Putamen (tissue), 1 donor: ENCODE data around the gene JAKMIP1.

Experiments used
- DNase-seq: peaks from one replicate; pipeline ENCODE4 v3.0.0-alpha.2; 2016; ENCODE audit warnings: low spot score

The JAKMIP1 gene

DNA sequence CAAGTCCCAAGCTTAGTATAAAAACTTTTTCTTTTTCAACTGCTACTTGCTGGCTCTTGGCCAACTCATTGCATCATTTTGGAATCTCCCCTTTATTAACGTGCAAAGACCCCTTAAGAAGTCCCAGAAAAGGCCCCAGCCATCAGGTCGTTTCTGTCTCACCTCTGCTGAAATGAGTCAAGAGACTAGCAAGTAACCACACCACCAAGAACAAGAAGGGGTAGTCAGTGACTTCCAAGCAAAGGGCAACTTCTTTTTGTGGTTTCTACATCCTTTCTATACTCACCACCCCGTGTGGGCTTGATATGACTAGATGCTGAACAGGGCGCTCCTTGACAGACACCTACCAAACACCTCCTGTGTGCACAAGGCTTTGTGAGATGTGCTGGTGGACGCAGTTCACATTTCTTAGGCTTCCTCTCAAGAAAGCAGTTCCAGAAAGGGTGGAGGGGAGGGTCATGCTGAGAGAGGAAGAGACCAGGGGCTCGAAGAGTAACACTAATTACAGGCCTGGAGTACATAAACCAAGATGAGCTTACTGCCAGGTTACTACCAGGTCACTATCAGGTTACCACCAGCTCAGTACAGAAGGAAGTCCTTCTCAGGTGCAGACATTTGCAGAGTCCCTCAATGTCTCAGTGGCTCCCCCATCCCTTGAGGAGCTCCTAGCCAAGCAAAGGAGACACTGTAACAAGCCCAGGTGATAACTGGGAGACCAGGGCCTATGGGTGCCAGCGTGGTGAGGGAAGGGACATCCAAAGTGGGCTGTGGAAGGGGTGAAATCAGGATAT, 19.3 kb downstream of the JAKMIP1 start:
- DNase-seq = no peak

DNA sequence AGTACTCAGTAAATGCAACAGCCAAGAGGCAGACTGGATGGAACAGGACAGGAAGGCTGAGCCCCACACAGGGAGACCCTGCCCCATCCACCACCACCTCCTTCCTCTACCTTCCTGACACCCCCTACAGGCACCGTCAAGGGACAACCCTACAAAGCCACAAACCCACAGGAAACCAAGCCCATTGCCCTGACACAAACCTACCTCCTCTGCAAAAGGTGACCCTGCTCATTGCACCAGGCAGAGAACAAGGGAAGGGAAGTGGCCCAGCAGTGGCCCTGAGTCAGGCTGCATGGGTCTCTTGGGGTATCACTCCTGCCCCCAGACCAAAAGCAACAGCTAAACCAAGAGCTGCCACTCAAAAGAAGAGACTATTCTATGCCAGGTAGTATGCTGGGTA, 21.0 kb downstream of the JAKMIP1 start:
- DNase-seq = no peak

DNA sequence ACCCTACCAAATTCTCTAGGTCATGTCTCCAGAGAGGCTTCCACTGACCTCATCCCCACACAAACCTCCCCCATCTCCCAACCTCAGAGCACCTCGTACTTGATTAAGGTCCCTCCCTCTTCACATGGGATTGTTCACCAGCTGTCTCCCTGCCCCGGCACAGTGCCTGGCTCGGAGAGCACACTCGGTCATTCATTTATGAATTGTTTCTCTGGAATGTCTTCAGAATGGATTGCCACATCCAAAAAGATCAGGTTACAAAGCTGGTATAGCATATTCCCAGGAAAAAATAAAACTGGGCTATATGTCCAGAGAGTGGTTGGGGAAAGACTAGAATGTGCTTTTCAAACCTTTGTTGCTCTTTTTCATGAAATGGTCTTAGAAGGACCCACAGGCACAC, 21.6 kb downstream of the JAKMIP1 start:
- no peak for DNase-seq

DNA sequence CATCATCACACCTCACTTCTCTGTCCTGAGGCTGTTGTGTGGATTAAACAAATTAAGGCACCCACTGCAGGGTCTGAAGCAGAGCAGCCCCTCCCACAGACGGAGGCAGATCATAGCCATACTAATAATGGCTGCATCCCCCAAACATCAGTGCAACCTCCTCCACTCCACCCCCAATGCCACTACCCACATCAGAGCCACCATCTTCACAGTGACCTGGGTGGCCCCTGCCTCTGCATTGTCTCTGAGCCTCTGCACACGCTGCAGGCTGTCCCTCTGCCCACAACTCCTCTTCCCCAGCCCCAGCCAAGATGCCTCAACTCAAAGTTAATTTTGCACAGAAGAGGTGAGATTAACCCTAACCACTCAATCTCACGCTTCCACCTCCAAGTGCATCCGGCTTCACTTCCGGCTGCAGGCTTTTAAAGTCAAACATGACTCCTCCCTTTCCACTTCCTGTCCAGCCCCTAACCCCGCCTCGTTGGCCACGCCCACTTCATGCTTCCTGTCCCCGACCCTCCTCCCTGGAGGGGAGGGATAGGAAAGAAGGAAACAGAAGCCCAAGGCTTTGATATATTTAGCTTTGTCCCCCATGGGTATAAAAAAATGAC, 22.7 kb downstream of the JAKMIP1 start:
- DNase-seq = no peak

DNA sequence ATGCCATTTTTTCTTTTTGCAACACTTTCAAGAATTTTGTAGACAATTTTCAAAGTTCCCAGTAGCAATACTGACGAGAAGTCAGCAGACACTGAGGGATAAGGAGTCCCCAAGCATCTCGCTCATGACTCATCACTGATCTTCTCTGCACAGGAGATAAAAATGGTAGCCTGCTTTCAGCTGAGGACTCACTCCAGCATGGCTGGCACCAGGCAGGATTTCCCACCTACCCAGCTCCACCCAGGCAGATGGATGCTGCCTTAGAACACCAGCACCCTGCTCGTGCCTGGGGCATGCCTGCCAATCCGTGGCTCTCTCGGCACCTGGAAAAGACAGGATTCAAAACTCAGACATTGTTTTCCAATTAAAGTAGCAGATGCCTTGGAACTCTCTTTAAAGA, 24.9 kb downstream of the JAKMIP1 start:
- peak; percentile 60 for DNase-seq

DNA sequence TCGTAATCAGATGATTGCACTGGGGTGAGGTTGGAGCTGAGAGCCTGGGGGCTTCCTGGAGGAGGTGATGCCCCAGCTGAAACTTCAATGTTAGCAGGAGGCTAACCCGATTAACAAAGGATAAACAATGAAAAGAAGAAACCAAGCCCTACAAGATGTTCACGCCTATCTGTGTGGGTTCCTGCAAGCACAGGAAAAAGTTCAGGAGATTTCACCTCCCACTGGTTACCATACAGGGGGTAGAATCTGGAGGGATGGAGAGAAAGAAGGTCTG, 27.5 kb downstream of the JAKMIP1 start:
- no peak for DNase-seq

DNA sequence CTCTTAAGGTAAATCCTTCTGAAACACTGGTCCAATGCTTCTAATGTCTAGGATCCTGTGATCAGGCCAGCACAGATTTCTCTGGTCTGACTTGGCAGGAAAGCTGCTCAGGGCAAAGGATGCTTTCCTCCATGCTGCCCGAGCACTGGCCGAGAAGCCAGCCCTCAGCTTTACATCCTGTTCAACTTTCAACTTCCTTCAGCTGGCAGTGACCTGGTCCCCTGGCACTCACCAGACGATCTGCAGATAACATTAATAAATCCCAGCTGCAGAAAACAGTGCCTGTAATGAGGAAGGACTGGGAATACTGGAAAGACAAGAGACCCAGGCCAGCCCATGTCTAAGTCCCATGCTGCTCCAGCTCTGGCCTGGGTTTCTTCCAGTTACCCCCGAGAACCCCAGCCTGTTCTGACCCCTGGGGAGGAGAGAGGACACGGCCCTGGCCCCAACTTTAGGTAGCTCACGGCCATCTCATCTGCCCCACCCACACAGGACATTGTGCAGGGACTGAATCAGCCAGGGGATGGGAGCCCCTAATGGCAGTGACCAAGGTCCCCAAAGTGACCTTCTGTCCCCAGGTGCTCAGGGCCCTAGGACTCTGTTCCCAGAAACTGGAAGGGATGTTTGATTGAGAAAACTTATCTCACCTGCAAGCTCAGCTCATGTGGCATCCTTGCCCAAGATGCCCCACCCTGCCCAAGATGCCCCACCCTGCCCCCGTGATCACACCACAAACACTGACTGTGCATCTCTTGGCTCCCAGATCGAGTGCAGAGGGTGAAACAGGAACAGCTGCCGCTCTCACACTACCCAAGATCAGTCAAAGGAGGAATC, 28.0 kb downstream of the JAKMIP1 start:
- no peak for DNase-seq

DNA sequence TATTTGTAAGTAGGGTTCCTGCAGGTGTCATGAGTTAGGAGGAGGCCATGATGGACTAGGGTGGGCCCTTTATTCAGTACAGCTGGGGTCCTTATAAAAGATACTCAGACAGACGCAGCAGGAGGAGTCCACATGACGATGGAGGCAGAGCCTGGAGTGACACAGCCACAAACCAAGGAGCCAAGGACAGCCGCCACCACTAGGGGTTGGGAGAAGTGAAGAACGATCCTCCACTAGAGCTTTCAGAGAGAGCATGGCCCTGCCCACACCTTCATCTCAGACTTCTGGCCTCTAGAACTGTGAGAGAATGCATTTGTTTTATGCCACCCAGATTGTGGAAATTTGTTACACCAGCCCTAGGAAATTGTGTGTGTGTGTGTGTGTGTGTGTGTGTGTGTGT, 31.1 kb downstream of the JAKMIP1 start:
- no peak for DNase-seq

DNA sequence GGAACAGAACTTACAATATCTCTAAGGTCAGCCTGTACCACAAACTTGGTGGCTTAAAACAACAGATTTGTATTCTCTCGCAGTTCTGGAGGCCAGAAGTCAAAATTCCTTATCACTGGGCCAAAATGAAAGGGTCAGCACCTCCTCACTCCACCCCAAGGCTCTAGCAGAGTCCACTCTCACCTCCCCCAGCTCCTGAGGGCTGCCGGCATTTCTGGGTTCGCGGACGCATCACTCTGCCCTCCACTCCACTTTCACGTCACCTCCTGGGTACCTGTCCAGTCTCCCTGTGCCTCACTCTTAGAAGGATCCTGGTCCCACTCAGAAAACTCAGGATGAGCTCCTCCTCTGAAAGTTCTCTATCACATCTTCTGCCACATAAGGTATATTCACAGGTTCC, 34.6 kb downstream of the JAKMIP1 start:
- DNase-seq = no peak

DNA sequence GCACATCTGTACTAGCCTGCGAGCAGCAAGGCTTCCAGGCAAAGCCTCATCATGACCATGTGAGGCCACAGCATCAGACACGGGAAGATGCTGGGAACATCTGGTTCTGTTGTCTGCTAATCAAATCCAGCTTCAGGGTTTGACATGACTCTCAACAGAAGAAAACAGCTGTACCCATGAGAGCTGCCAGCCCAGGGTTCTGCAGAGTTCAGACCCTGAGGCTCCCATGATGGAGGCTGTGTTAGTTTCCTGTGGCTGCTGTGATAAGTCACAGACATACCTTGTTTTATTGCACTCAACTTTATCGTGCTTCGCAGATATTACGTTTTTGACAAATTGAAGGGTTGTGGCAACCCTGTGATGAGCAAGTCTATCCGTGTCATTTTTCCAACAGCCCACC, 37.5 kb downstream of the JAKMIP1 start:
- no peak for DNase-seq

DNA sequence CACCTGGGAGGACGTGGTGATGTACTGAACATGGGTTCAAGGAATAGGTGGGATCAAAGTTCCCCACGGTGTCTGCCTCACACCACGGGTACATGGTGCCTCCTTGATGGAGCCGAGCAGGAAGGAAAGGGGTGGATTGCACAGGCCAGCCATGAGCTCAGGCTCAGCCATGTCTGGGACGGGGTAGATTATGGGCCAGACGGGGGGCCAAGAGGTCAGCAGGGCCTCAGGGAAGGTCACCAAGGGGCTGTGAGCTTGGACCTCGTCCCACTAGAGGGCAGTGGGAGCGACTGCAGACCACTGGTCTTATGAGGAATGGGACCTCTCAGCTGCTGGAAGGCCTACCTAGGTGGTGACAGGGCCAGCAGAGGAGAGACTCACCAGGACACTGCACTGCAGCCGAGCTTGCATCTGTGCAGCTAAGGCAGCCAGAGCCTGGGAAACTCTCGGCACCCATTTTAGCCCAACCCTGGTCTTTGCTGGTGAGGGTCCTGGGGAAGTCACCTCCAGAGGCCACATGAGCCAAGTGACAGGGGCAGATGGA, 38.4 kb downstream of the JAKMIP1 start:
- DNase-seq = no peak

DNA sequence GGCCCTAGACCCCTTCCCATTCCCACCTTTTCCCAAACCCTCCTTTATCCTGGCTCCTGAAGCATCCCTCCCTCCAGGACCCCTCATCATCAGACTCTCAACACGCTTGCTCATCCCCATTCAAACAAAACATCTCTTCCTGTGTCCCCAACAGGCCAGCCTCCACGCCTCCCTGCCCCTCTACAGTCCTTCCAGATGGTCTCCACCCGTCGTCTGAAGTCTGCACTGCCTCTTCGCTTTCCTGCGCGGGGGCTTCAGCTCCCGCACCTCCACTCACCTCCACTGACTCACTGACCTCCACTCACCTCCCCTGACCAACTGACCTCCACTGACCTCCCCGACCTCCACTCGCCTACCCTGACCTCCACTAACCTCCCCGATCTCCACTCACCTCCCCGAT, 39.8 kb downstream of the JAKMIP1 start:
- DNase-seq = no peak

DNA sequence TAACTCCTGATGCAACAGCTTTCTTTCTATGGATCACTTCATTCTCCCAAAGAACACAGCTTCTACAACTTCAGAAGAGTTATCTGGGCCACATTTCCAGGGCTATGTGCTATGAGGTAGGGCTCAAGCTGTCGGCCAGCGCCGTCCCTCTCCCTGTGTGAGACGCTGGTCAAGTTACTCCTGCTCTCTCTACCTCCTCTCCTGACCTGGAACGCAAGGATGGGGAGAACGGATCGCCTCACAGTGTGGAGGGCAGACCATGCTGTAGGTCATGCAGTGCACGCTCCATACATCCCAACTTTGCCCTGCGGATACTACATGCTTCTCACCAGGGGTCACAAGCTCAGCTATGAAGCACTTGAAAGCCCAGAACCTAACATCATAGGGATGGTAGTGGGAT, 42.4 kb downstream of the JAKMIP1 start:
- no peak for DNase-seq

DNA sequence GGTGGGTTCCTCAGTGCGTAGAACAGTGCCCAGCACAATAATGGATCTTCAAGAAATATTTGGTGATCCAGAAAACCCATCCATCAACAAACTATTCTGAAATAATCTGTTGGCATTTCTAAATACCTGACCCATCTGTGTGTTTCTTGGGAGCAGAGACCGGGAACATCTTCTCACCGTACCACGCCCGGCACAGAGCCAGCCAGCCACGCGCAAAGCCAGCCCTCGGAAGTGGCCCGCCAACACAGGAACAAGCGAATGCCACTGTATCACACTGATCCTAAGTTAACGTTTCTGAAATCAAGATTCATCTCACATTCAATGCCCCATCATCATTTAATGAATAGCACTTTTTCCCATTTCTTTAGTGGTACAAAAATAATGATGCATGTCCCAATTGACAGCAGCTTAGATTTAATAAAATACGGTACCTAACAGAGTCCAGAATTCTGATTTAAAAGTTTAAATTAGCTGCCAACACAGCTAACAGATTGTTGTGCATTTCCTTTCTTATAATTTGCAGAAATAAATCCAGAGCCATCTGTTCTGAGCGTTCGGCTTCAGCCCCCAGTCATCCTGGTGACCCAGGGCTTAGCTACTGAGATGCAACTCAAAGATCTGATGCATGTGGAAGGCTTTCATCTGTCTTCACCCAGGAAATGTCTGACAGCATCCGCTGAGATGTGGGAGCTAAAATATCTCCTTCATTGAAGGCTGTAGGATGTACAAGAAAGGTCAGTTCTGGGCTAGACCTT, 44.2 kb downstream of the JAKMIP1 start:
- no peak for DNase-seq

DNA sequence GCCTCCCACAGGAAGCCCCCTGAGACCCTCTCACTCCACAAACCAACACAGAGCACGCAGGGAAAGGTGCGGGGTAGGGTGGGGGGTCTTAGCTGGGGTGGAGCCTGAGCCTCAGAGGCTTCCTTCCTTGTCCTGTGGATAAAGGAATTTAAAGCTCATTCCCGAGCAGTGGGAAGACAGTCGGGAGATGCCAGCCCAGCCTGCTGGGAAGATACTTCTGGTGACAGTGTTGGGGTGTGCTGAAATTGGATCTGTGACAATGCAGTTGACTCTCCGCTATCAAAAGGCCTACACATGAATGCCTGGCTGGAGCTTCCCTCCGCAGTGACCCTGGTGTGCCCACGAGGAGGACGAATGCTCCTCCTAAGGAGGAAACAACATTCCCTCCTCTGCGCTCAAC, 45.5 kb downstream of the JAKMIP1 start:
- DNase-seq = no peak

DNA sequence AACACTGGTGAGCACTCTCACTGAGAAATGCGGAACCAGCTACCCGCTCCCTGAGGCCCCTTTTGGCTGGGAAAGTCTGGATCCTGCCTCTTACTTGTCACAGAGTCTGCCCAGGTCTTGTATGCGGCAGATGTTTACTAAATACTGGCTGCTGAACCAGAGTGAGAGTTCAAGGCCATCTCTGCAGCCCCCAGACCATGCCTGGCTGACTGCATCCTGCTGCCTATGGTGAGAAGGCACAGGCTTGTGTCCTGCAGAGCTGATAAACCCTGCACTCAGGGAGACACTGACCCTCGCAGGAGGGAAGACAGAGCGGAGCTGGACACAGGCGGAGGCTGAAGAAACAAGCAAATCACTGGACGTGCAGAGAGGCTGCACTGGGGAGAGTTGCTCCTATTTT, 46.5 kb downstream of the JAKMIP1 start:
- DNase-seq = no peak

DNA sequence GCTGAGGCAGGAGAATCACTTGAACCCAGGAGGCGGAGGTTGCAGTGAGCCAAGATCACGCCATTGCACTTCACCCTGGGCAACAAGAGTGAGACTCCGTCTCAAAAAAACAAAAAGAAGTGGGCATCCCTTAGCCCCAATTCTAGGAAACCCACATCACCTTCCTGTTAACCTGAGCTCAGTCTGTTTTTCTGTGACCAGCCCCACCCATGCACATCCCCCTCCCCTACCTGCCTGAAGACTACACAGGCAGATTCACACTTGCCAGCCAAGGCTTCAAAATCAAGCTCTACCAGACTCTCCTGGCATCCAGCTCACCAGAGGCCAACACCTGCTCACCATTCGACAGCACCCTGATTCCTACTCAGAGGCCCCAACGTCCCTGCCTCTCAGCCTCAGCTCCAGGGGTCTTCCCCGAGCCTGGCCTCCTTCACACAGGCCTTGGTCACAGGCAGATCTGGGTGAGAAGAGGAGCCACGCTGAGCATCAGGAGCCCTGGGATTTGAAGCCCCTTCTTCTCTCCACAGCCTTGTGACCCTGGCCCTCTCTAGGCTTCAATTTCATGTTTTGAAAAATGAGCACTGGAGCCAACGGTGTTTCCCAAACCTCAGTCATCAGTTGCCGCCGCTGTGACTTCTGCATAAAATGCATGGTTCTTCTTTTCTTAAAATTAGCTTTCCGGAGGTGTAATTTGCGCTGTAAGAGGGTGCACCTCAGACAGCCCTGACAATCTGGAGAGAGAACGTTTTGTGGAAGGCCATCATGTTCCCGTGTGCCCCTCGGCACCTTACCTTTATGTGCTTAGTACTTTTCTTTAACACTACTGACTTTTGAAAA, 47.3 kb downstream of the JAKMIP1 start:
- no peak for DNase-seq

DNA sequence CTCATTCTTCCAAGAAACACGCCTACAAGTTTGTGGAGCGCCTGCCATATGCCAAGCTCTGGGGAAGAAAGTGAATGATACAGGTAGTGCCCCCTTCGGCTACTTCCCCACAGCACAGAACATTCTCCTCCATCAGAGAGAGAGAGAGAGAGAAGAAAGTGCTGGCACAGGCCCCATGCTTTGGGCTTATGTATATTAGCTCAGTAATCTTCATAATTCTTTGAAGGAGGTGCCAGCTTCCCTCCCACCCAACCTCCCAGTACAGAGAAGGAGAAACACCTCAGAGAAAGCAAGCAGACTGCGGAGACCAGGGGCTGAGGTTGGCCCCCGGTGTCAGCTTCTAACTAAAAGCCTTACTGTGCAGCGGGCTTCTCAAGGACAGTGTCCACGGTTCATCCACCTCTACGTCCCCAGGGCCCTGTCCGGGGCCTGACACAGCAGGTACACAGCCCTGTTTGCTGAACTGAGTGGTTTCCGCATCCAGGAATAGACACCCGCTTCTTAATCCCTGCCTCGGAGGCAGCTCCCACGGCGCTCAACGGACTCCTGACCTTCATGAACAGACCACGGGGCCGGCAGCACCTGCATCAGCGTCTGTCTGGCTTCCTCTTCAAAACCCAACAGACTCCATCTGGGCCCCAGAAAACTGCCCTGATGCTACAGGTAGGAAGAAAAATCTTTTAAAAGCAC, 50.2 kb downstream of the JAKMIP1 start:
- DNase-seq = peak; percentile 42

DNA sequence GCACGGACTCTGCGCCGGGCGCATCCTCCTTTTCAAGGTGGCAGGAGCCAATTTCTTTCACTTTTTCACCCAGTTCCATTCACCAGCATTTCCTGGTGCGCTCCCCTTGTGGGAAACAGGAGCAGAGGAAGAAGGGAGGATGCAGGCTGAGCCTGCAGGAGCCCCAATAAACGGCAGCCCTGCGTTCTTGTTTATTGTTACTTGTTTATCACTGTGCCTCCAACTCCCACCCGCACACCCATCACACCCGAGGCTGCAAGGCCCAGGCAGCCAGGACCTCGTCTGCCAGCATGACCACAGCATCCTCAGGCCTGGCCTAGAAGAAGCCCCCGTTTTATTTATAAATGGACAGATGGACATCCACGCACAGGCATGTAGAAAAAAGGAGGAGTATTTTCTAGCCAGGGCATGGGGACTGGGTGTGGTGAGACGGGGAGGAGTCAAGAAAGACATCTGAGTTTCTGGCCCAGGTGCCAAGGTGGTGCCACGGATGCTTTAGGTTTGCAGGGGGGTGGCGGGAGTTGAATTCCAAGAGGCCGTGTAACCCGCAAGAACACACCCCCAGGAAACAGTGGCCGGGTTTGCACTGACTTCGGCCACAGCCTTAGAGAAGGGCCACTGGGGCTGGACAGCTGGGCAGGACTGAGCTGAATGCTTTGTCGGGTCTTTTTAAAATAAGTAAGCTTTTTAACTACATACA, 51.7 kb downstream of the JAKMIP1 start:
- no peak for DNase-seq

DNA sequence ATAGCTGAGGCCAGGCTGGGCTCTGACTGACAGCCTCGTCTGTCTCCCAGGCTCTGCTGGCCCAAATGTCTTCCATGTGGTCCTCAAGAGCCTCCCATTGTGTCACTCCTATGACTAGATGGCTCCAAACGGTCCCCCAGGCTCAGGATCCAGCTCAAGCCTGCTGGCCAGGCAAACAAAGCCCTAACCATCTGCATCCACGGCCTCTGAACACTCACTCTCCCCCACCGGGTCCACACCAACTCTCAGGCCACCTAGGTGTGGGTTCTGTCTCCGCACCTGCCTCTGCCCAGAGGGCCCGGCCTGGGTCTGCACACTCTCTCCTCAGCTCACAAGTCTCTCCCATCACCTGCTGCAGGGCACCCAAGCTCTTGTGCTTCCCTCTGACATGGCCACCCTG, 52.9 kb downstream of the JAKMIP1 start:
- DNase-seq = no peak
